Liver (tissue), 3 donors: ENCODE measurements around the gene MFSD6.

Source experiments
- CTCF ChIP-seq: fragments of 150-350 bp; IDR thresholded peaks from 2 replicates; pipeline ENCODE4 v1.5.1; 2017; ENCODE audit warnings: improper control_type of control experiment, low read depth, low read length; ENCODE audit not compliant: missing input control
- EGR1 ChIP-seq, 2 donors: IDR thresholded peaks; 2 replicates each; pipeline ENCODE4 v1.6.1; 2016 to 2018; ENCODE audit warnings: antibody characterized with exemption in 2 of 2, low read depth in 2 of 2
- FOXA1 ChIP-seq: IDR thresholded peaks from 2 replicates; pipeline ENCODE4 v1.6.1; 2016; ENCODE audit warnings: antibody characterized with exemption
- FOXA2 ChIP-seq: IDR thresholded peaks from 2 replicates; pipeline ENCODE4 v1.6.1; 2016; ENCODE audit warnings: antibody characterized with exemption
- GABPA ChIP-seq, 2 donors: IDR thresholded peaks in 1 of 2; conservative IDR thresholded peaks in 1 of 2; 2 replicates each; pipeline ENCODE4 v1.6.1; 2016; ENCODE audit warnings: antibody characterized with exemption in 2 of 2, mild to moderate bottlenecking in 1 of 2, moderate library complexity in 1 of 2
- JUND ChIP-seq, 2 donors: IDR thresholded peaks; 2 replicates each; pipeline ENCODE4 v1.6.1; 2016; ENCODE audit warnings: antibody characterized with exemption in 2 of 2
- MAX ChIP-seq: IDR thresholded peaks from 2 replicates; pipeline ENCODE4 v1.6.1; 2016; ENCODE audit warnings: antibody characterized with exemption
- RAD21 ChIP-seq, 2 donors: IDR thresholded peaks; 2 replicates each; pipeline ENCODE4 v1.6.1; 2016; ENCODE audit warnings: antibody characterized with exemption in 2 of 2, mild to moderate bottlenecking in 2 of 2
- REST ChIP-seq: IDR thresholded peaks from 2 replicates; pipeline ENCODE4 v1.6.1; 2016; ENCODE audit warnings: antibody characterized with exemption, mild to moderate bottlenecking
- RXRA ChIP-seq, 2 donors: IDR thresholded peaks; 2 replicates each; pipeline ENCODE4 v1.6.1; 2017 to 2018; ENCODE audit warnings: antibody characterized with exemption in 2 of 2, mild to moderate bottlenecking in 1 of 2
- SP1 ChIP-seq: IDR thresholded peaks from 2 replicates; pipeline ENCODE4 v1.6.1; 2018; ENCODE audit warnings: antibody characterized with exemption, mild to moderate bottlenecking
- TAF1 ChIP-seq: conservative IDR thresholded peaks from 2 replicates; pipeline ENCODE4 v1.6.1; 2016; ENCODE audit warnings: antibody characterized with exemption, mild to moderate bottlenecking
- YY1 ChIP-seq: IDR thresholded peaks from 2 replicates; pipeline ENCODE4 v1.6.1; 2016; ENCODE audit warnings: antibody characterized with exemption, mild to moderate bottlenecking
- TF ChIP-seq, protein P1 (sequence below): IDR thresholded peaks from 2 replicates; pipeline ENCODE4 v1.6.1; 2016; ENCODE audit warnings: antibody characterized with exemption
- donor health status: healthy.
- donor health status: healthy.

- TF ChIP-seq CTCF (no peak), REST (no peak), FOXA2 (no peak), YY1 (no peak), RXRA (IDR thresholded peaks at IDR 0.05) (no peak), RAD21 (IDR thresholded peaks at IDR 0.05) (no peak), SP1 (no peak), EGR1 (IDR thresholded peaks at IDR 0.05; ENCODE audit: low read depth in 2 of 2) (no peak), JUND (IDR thresholded peaks at IDR 0.05) (no peak), MAX (no peak), FOXA1 (no peak), TAF1 (no peak), GABPA (IDR thresholded peaks at IDR 0.05 in 1 of 2, conservative IDR thresholded peaks at IDR 0.05 in 1 of 2) (no peak)
- TF ChIP-seq, protein P1, sequence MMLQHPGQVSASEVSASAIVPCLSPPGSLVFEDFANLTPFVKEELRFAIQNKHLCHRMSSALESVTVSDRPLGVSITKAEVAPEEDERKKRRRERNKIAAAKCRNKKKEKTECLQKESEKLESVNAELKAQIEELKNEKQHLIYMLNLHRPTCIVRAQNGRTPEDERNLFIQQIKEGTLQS: no peak
Observed at GRCh38 chr2:190407246-190407661, 901 bp upstream of the MFSD6 start.
